Measurements from ENCODE around the gene SUSD1. TPM values are rescaled to one million over a fixed set of nuclear protein-coding genes. Genes with fewer than 3 reads are reported as not detected.

SUSD1 gene
- total and polyA plus RNA-seq, 2 of the 13 experiments (the other 11 are each of a cell fraction or from before 2014, with no cell fraction given) = 25.9 to 32.3 TPM

- TF ChIP-seq ZGPAT (CRISPR knock-in tag; IDR thresholded peaks at IDR 0.05) (peak; percentile 49), YY1 (IDR thresholded peaks at IDR 0.05; ENCODE audit: insufficient read depth, insufficient replicate concordance, low read depth, low read length) (no peak), YEATS2 (CRISPR knock-in tag; IDR thresholded peaks at IDR 0.05; ENCODE audit: borderline replicate concordance) (peak; percentile 29; the same call in 1 of the 2 replicates), RARG (CRISPR knock-in tag; IDR thresholded peaks at IDR 0.05; ENCODE audit: low read depth) (no peak), ZNF567 (CRISPR knock-in tag; IDR thresholded peaks at IDR 0.05; ENCODE audit: borderline replicate concordance) (no peak), MIXL1 (CRISPR knock-in tag; IDR thresholded peaks at IDR 0.05) (peak; percentile 85), ZBTB20 (CRISPR knock-in tag; IDR thresholded peaks at IDR 0.05; ENCODE audit: borderline replicate concordance, low read depth) (peak; percentile 46; the same call in 1 of the 2 replicates), NR2F6 (IDR thresholded peaks at IDR 0.05) (no peak), NR2F6 (CRISPR knock-in tag; IDR thresholded peaks at IDR 0.05) (peak; percentile 43; the same call in 1 of the 2 replicates), SOX5 (CRISPR knock-in tag; IDR thresholded peaks at IDR 0.05; ENCODE audit: borderline replicate concordance) (peak; percentile 66; the same call in 1 of the 2 replicates), SAP130 (CRISPR knock-in tag; IDR thresholded peaks at IDR 0.05; ENCODE audit: low read depth) (peak; percentile 34; the same call in 1 of the 2 replicates), ZNF878 (CRISPR knock-in tag; IDR thresholded peaks at IDR 0.05) (no peak), ZHX1 (CRISPR knock-in tag; IDR thresholded peaks at IDR 0.05; ENCODE audit: low read depth) (no peak), SOX13 (IDR thresholded peaks at IDR 0.05) (no peak), SOX13 (CRISPR knock-in tag; conservative IDR thresholded peaks at IDR 0.05 in 1 of 2, IDR thresholded peaks at IDR 0.05 in 1 of 2) (peak in 1 of 2 experiments; percentile 33; a peak in 1 of 4 replicates), ELF3 (CRISPR knock-in tag; IDR thresholded peaks at IDR 0.05) (peak; percentile 85), ZSCAN12 (CRISPR knock-in tag; IDR thresholded peaks at IDR 0.05) (no peak), MEF2D (CRISPR knock-in tag; IDR thresholded peaks at IDR 0.05) (0 out of 2 replicates have a peak, but pooled peaks have one; percentile 35), FOXJ3 (CRISPR knock-in tag; IDR thresholded peaks at IDR 0.05; ENCODE audit: borderline replicate concordance) (no peak), FOXK1 (CRISPR knock-in tag; IDR thresholded peaks at IDR 0.05; ENCODE audit: borderline replicate concordance, low read depth) (0 out of 2 replicates have a peak, but pooled peaks have one; percentile 24), PPARG (CRISPR knock-in tag; conservative IDR thresholded peaks at IDR 0.05) (peak; percentile 61), ZNF329 (CRISPR knock-in tag; IDR thresholded peaks at IDR 0.05; ENCODE audit: low read depth) (no peak), HIVEP1 (CRISPR knock-in tag; IDR thresholded peaks at IDR 0.05) (no peak)
- TF ChIP-seq, protein P1, sequence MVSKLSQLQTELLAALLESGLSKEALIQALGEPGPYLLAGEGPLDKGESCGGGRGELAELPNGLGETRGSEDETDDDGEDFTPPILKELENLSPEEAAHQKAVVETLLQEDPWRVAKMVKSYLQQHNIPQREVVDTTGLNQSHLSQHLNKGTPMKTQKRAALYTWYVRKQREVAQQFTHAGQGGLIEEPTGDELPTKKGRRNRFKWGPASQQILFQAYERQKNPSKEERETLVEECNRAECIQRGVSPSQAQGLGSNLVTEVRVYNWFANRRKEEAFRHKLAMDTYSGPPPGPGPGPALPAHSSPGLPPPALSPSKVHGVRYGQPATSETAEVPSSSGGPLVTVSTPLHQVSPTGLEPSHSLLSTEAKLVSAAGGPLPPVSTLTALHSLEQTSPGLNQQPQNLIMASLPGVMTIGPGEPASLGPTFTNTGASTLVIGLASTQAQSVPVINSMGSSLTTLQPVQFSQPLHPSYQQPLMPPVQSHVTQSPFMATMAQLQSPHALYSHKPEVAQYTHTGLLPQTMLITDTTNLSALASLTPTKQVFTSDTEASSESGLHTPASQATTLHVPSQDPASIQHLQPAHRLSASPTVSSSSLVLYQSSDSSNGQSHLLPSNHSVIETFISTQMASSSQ (IDR thresholded peaks at IDR 0.05; ENCODE audit: low read depth) = peak; percentile 78; the same call in 1 of the 2 replicates
- TF ChIP-seq, protein P1 (CRISPR knock-in tag; IDR thresholded peaks at IDR 0.05; ENCODE audit: borderline replicate concordance) = no peak
Observed at GRCh38 chr9:112125951-112126388, 49.1 kb downstream of the SUSD1 start (continued).

All from HepG2 (cell line).